ENCODE results near the gene DGCR6L.
"Not testable (repeated sequence)": the region's sequence is repeated elsewhere in the genome, so short reads cannot be mapped to it uniquely, and the experiment has no call there.

GRCh38 chr22:20346553-20346952 lies 26.7 kb upstream of the DGCR6L start:
- TF ChIP-seq CTCF (IDR thresholded peaks at IDR 0.05; ENCODE audit: insufficient read depth, low read length); REST (IDR thresholded peaks at IDR 0.05; ENCODE audit: insufficient replicate concordance, low read depth); GABPA (IDR thresholded peaks at IDR 0.05; ENCODE audit: low read depth); POLR2AphosphoS5 (IDR thresholded peaks at IDR 0.05; ENCODE audit: low read depth); SPI1 (IDR thresholded peaks at IDR 0.05; ENCODE audit: borderline replicate concordance, low read depth): not testable (repeated sequence)

All from HL-60 (cell line).